OCI-LY1 (cell line): ENCODE data around the gene WWOX.

Source experiments
- H2AFZ ChIP-seq: fragments of 200-600 bp; sonication (generic), shearing (Covaris generic); 2 replicates; pipeline ENCODE4 v1.6.0; 2014; ENCODE audit warnings: antibody characterized with exemption, mild to moderate bottlenecking, low read length
- H3F3A ChIP-seq: fragments of 200-600 bp; sonication (generic), shearing (Covaris generic); 2 replicates; pipeline ENCODE4 v1.6.0; 2014; ENCODE audit warnings: mild to moderate bottlenecking, antibody characterized with exemption, low read length, moderate library complexity; ENCODE audit not compliant: insufficient read depth
- H3K27ac ChIP-seq: fragments of 200-600 bp; sonication (generic); 2 replicates; pipeline ENCODE4 v1.5.1; 2014; ENCODE audit warnings: low read length, mixed run types, mild to moderate bottlenecking, low read depth; ENCODE audit not compliant: poor library complexity, severe bottlenecking
- H3K27me3 ChIP-seq: fragments of 200-600 bp; sonication (generic); 2 replicates; pipeline ENCODE4 v1.6.0; 2014; ENCODE audit warnings: antibody characterized with exemption, mild to moderate bottlenecking, low read length, moderate library complexity; ENCODE audit not compliant: insufficient read depth
- H3K36me3 ChIP-seq: fragments of 200-600 bp; sonication (generic); 2 replicates; pipeline ENCODE4 v1.6.1; 2014; ENCODE audit warnings: mild to moderate bottlenecking, antibody characterized with exemption, low read length, moderate library complexity, mixed read lengths; ENCODE audit not compliant: insufficient read depth
- H3K4me1 ChIP-seq: fragments of 200-600 bp; sonication (generic); 2 replicates; pipeline ENCODE4 v1.5.1; 2014; ENCODE audit warnings: mild to moderate bottlenecking, low read length, moderate library complexity; ENCODE audit not compliant: insufficient read depth, severe bottlenecking
- H3K4me2 ChIP-seq: fragments of 200-600 bp; sonication (generic), shearing (Covaris generic); 2 replicates; pipeline ENCODE4 v1.6.1; 2014; ENCODE audit warnings: low read length
- H3K4me3 ChIP-seq: fragments of 200-600 bp; sonication (generic); 2 replicates; pipeline ENCODE4 v1.5.1; 2014; ENCODE audit warnings: low read length, low read depth, mild to moderate bottlenecking, mixed read lengths; ENCODE audit not compliant: poor library complexity, severe bottlenecking
- H3K79me2 ChIP-seq: fragments of 200-600 bp; shearing (Covaris generic); 2 replicates; pipeline ENCODE4 v1.6.1; 2016; ENCODE audit warnings: mixed run types, low read length, mixed read lengths; ENCODE audit not compliant: insufficient read depth
- H3K9ac ChIP-seq: fragments of 200-600 bp; sonication (generic), shearing (Covaris generic); 2 replicates; pipeline ENCODE4 v1.6.1; 2014; ENCODE audit warnings: mild to moderate bottlenecking, low read length, mixed read lengths
- H3K9me2 ChIP-seq: fragments of 200-600 bp; sonication (generic), shearing (Covaris generic); 2 replicates; pipeline ENCODE4 v1.6.1; 2014; ENCODE audit warnings: low read depth, mild to moderate bottlenecking, low read length, mixed read lengths
- H3K9me3 ChIP-seq: fragments of 200-600 bp; shearing (Covaris generic); 2 replicates; pipeline ENCODE4 v1.6.1; 2014; ENCODE audit warnings: low read length, mixed read lengths
- H4K20me1 ChIP-seq: fragments of 200-600 bp; sonication (generic), shearing (Covaris generic); 2 replicates; pipeline ENCODE4 v1.6.0; 2016; ENCODE audit warnings: mild to moderate bottlenecking, low read length; ENCODE audit not compliant: insufficient read depth
- CTCF ChIP-seq: fragments of 200-600 bp; sonication (generic), shearing (Covaris generic); IDR thresholded peaks from 2 replicates; pipeline ENCODE4 v1.5.1; 2017; ENCODE audit warnings: mild to moderate bottlenecking, antibody characterized with exemption, low read length, moderate library complexity, mixed read lengths
- EZH2 ChIP-seq: fragments of 200-600 bp; sonication (generic), shearing (Covaris generic); IDR thresholded peaks from 2 replicates; pipeline ENCODE4 v1.8.0; 2017; ENCODE audit warnings: borderline replicate concordance, mixed run types, mild to moderate bottlenecking, antibody characterized with exemption, low read length, moderate library complexity, mixed read lengths

WWOX gene

GRCh38 chr16:78485917-78486257 lies 386.4 kb downstream of the WWOX start:
- no peak overlapping the region for H3K9ac ChIP-seq
- no peaks in the 10 kb centered on the region for H3F3A ChIP-seq
- H4K20me1 ChIP-seq: no peaks in the 10 kb centered on the region
- no peaks in the 10 kb centered on the region for H3K79me2 ChIP-seq
- H3K27me3 ChIP-seq: no peaks in the 10 kb centered on the region
- H3K36me3 ChIP-seq: no peaks in the 10 kb centered on the region
- no peaks in the 10 kb centered on the region for H3K9me2 ChIP-seq
- H3K27ac ChIP-seq: no peak overlapping the region
- H2AFZ ChIP-seq: no peak overlapping the region
- no peak overlapping the region for H3K4me2 ChIP-seq
- H3K9me3 ChIP-seq: no peaks in the 10 kb centered on the region
- H3K4me1 ChIP-seq: no peaks in the 10 kb centered on the region
- TF ChIP-seq EZH2 (no peak), CTCF (no peak)
- H3K4me3 ChIP-seq: no peak overlapping the region

- Histone ChIP-seq H3K79me2 (no peaks in the 10 kb centered on the region), H3K4me2 (no peak overlapping the region), H3K9me3 (no peaks in the 10 kb centered on the region), H3K4me1 (no peaks in the 10 kb centered on the region), H2AFZ (no peak overlapping the region), H3K9ac (no peak overlapping the region), H3K9me2 (no peaks in the 10 kb centered on the region), H3K27me3 (no peaks in the 10 kb centered on the region), H3K36me3 (no peaks in the 10 kb centered on the region), H3F3A (no peaks in the 10 kb centered on the region), H3K4me3 (no peak overlapping the region), H4K20me1 (no peaks in the 10 kb centered on the region), H3K27ac (no peak overlapping the region)
- TF ChIP-seq EZH2 (no peak), CTCF (no peak)
Measured at GRCh38 chr16:78487471-78487870, 388.0 kb downstream of the WWOX start.

GRCh38 chr16:78489072-78489471 lies 389.6 kb downstream of the WWOX start:
- no peaks in the 10 kb centered on the region for H3K4me1 ChIP-seq
- no peaks in the 10 kb centered on the region for H3F3A ChIP-seq
- H3K4me2 ChIP-seq: no peak overlapping the region
- H3K9me2 ChIP-seq: no peaks in the 10 kb centered on the region
- no peak for TF ChIP-seq CTCF
- TF ChIP-seq EZH2: no peak
- no peak overlapping the region for H2AFZ ChIP-seq
- no peak overlapping the region for H3K4me3 ChIP-seq
- no peaks in the 10 kb centered on the region for H3K27me3 ChIP-seq
- no peaks in the 10 kb centered on the region for H4K20me1 ChIP-seq
- H3K9ac ChIP-seq: no peak overlapping the region
- no peaks in the 10 kb centered on the region for H3K36me3 ChIP-seq
- no peaks in the 10 kb centered on the region for H3K79me2 ChIP-seq
- H3K9me3 ChIP-seq: no peaks in the 10 kb centered on the region
- H3K27ac ChIP-seq: no peak overlapping the region
